Neuronal stem cell (in vitro differentiated cells): ENCODE data around the gene NUP107.
A peak's percentile ranks its signal among the peaks of the same experiment; 100 is the strongest.

ENCODE experiments used
- DNase-seq: peaks from one replicate; pipeline ENCODE4 v3.0.0-alpha.2; 2013; ENCODE audit warnings: low spot score
- H2AFZ ChIP-seq: one replicate; pipeline ENCODE4 v1.6.1; 2013; ENCODE audit warnings: mild to moderate bottlenecking, low read length, inconsistent platforms
- H2AK5ac ChIP-seq: 2 replicates; pipeline ENCODE4 v1.6.1; 2013; ENCODE audit warnings: low read depth, mild to moderate bottlenecking, inconsistent platforms, low read length, moderate library complexity, mixed read lengths
- H2BK120ac ChIP-seq: 2 replicates; pipeline ENCODE4 v1.6.1; 2013; ENCODE audit warnings: low read depth, mild to moderate bottlenecking, inconsistent platforms, low read length, moderate library complexity, mixed read lengths
- H2BK12ac ChIP-seq: one replicate; pipeline ENCODE4 v1.6.1; 2013; ENCODE audit warnings: low read length, inconsistent platforms
- H2BK15ac ChIP-seq: 2 replicates; pipeline ENCODE4 v1.6.1; 2013; ENCODE audit warnings: mild to moderate bottlenecking, low read length, inconsistent platforms, mixed read lengths
- H2BK5ac ChIP-seq: one replicate; pipeline ENCODE4 v1.6.1; 2013; ENCODE audit warnings: inconsistent platforms, mild to moderate bottlenecking, low read length, moderate library complexity
- H3K14ac ChIP-seq: one replicate; pipeline ENCODE4 v1.6.1; 2013; ENCODE audit warnings: low read length, inconsistent platforms
- H3K18ac ChIP-seq: 2 replicates; pipeline ENCODE4 v1.6.1; 2013; ENCODE audit warnings: low read length, inconsistent platforms
- H3K23ac ChIP-seq: 2 replicates; pipeline ENCODE4 v1.6.1; 2013; ENCODE audit warnings: low read depth, mild to moderate bottlenecking, mixed read lengths, low read length, inconsistent platforms; ENCODE audit not compliant: poor library complexity
- H3K27ac ChIP-seq: replicated peaks from 3 replicates; pipeline ENCODE4 v1.5.1; 2013; ENCODE audit warnings: low read length, inconsistent platforms
- H3K27me3 ChIP-seq, 3 experiments: 2 replicates each; pipeline ENCODE4 v1.6.1; 2013; ENCODE audit warnings: low read length in 3 of 3, mild to moderate bottlenecking in 2 of 3, inconsistent platforms in 1 of 3, low read depth in 1 of 3, mixed read lengths in 1 of 3, moderate library complexity in 1 of 3; ENCODE audit not compliant: control insufficient read depth in 3 of 3, insufficient read depth in 3 of 3
- H3K36me3 ChIP-seq, 2 donors: replicated peaks in 1 of 2; 2 replicates each; pipeline ENCODE4 v1.6.1; 2013; ENCODE audit warnings: low read length in 2 of 2; ENCODE audit not compliant: control insufficient read depth in 2 of 2, insufficient read depth in 2 of 2
- H3K4ac ChIP-seq: 2 replicates; pipeline ENCODE4 v1.6.1; 2013; ENCODE audit warnings: inconsistent platforms, mild to moderate bottlenecking, low read length, moderate library complexity
- H3K4me1 ChIP-seq, 2 donors: 1 replicate in 1 of 2; 2 replicates in 1 of 2; pipeline ENCODE4 v1.6.1; 2013; ENCODE audit warnings: low read length in 2 of 2, low read depth in 1 of 2; ENCODE audit not compliant: control insufficient read depth in 2 of 2, insufficient read depth in 1 of 2
- H3K4me2 ChIP-seq: one replicate; pipeline ENCODE4 v1.6.1; 2013; ENCODE audit warnings: mild to moderate bottlenecking, low read length, inconsistent platforms; ENCODE audit not compliant: insufficient read depth, poor library complexity, severe bottlenecking
- H3K4me3 ChIP-seq, 2 donors: 2 replicates each; pipeline ENCODE4 v1.5.1; 2013; ENCODE audit warnings: low read length in 2 of 2, mild to moderate bottlenecking in 2 of 2, inconsistent platforms in 1 of 2, moderate library complexity in 1 of 2
- H3K79me1 ChIP-seq: one replicate; pipeline ENCODE4 v1.6.1; 2013; ENCODE audit warnings: low read depth, mild to moderate bottlenecking, inconsistent platforms, low read length, moderate library complexity
- H3K9ac ChIP-seq: one replicate; pipeline ENCODE4 v1.6.1; 2013; ENCODE audit warnings: mild to moderate bottlenecking, low read depth, low read length, inconsistent platforms; ENCODE audit not compliant: poor library complexity
- H3K9me3 ChIP-seq, 2 donors: replicated peaks in 1 of 2; 2 replicates each; pipeline versions ENCODE3 to v1.6.1; 2013; ENCODE audit warnings: low read length in 2 of 2, mild to moderate bottlenecking in 2 of 2, inconsistent platforms in 1 of 2, low read depth in 1 of 2, mixed read lengths in 1 of 2, moderate library complexity in 1 of 2; ENCODE audit not compliant: control insufficient read depth in 2 of 2, insufficient read depth in 1 of 2
- H4K8ac ChIP-seq: one replicate; pipeline ENCODE4 v1.6.1; 2013; ENCODE audit warnings: low read depth, mild to moderate bottlenecking, inconsistent platforms, low read length, moderate library complexity
- H4K91ac ChIP-seq: one replicate; pipeline ENCODE4 v1.6.1; 2013; ENCODE audit warnings: low read length, low read depth, mild to moderate bottlenecking, inconsistent platforms; ENCODE audit not compliant: poor library complexity
- WGBS, 2 donors: extraction: QIAGEN DNeasy Blood & Tissue Kit; methylation state at CpG; one replicate each; pipeline ENCODE4 v1.1.7; 2013; ENCODE audit warnings: missing lambda C conversion rate in 2 of 2, mixed read lengths in 1 of 2; ENCODE audit not compliant: insufficient read length in 2 of 2, insufficient replicate concordance in 1 of 2; ENCODE audit errors: extremely low coverage in 2 of 2; 5-methylcytosine and 5-hydroxymethylcytosine counted together

The NUP107 gene

DNA sequence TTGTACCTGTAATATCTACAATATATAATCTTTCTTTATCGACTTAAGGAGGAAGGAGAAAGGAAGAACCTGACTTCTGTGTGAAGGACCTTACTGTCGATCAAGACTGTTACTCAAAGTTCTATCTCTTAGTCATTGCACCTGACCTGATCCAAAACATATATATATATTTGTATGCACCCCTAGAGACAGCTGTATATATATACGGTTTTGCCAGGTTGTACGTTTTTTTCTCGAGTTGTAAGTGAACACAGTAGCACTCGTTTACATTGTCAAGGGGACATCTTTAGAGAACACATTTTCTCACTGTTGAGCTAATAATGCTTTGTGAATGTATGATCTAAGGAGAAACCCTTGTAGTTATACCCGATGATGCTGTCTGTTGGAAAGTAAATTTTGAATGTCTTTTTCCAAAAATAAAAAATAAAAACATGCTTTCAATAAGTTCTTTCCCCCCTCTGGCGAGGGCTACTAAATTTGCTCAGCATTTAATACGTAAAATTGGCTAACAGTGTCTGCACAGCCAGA lies 58.7 kb downstream of the NUP107 start:
- H3K27ac ChIP-seq: no peak overlapping the region

DNA sequence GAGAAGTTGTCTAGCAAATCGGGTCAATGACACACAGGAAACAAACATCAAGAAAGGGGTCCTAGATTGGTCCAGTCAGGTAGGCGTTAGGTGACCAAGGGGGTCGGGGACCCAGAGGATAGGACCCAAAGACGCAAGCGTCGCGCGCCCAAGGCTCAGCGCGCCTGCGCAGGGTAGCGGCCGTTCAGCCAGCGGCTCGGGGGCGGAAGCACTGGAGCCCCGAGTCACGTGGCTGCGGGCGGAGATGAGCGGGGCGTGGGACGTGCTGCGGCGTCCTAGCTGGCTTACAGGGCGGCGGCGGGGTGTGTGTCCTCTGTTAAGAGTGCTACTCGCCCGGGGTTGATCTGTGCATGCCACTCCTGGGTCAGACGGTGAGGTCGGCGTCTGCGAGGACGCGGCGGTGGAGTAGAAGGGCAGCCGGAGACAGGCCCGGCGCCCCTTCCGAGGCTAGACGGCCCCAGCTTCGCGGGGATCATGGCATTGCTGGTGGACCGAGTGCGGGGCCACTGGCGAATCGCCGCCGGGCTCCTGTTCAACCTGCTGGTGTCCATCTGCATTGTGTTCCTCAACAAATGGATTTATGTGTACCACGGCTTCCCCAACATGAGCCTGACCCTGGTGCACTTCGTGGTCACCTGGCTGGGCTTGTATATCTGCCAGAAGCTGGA lies 59.3 kb downstream of the NUP107 start, which contains the start of gene SLC35E3:
SLC35E3 (plus strand) TSS at position 273 of the 668 bp plus-strand sequence; CDS start at position 475, 202 bp downstream.
- Histone ChIP-seq H3K9me3 (no peaks in the 10 kb centered on the region), H3K4me1 (peaks cover 3 to 8% of the 10 kb centered on the region in 2 donors), H4K91ac (no peak within 1 kb of the TSS), H3K27me3 (no peaks in the 10 kb centered on the region), H2BK5ac (no peak within 1 kb of the TSS), H2BK15ac (no peak within 1 kb of the TSS), H3K18ac (peak within 1 kb of the TSS; percentile 92), H3K27ac (peak within 1 kb of the TSS; percentile 32), H3K79me1 (no peaks in the 10 kb centered on the region), H3K4me3 (peak within 1 kb of the TSS; percentile 75 to 89), H3K9ac (peak within 1 kb of the TSS; percentile 91), H4K8ac (no peak within 1 kb of the TSS), H2BK12ac (no peak within 1 kb of the TSS), H3K14ac (no peak within 1 kb of the TSS), H3K4me2 (peak within 1 kb of the TSS; percentile 74), H2BK120ac (no peak within 1 kb of the TSS), H2AK5ac (no peak within 1 kb of the TSS), H2AFZ (peak within 1 kb of the TSS; percentile 96), H3K36me3 (peaks cover 2 to 74% of the 10 kb centered on the region in 2 donors), H3K4ac (no peak within 1 kb of the TSS), H3K23ac (peak within 1 kb of the TSS; percentile 96)
- WGBS, 2 donors: no CpG with 5 or more reads among the region's 52 CpGs
- peak; percentile 83 for DNase-seq

More for the DNA sequence above, 58.7 kb downstream of the NUP107 start:
- Histone ChIP-seq H2BK120ac (no peak overlapping the region), H3K23ac (no peak overlapping the region), H3K4ac (no peak overlapping the region), H2AFZ (peak overlapping the region; percentile 96), H4K91ac (no peak overlapping the region), H3K4me1 (peaks cover 3 to 8% of the 10 kb centered on the region in 2 donors), H3K27me3 (no peaks in the 10 kb centered on the region), H3K18ac (no peak overlapping the region), H3K4me3 (peak overlapping the region in 1 of 2 donors; percentile 75), H3K14ac (no peak overlapping the region), H2BK12ac (no peak overlapping the region), H3K9ac (no peak overlapping the region), H2AK5ac (no peak overlapping the region), H2BK15ac (no peak overlapping the region), H3K79me1 (no peaks in the 10 kb centered on the region), H3K9me3 (no peaks in the 10 kb centered on the region), H4K8ac (no peak overlapping the region), H2BK5ac (no peak overlapping the region), H3K4me2 (peak overlapping the region; percentile 74), H3K36me3 (peaks cover 2 to 74% of the 10 kb centered on the region in 2 donors)
- DNase-seq: no peak
- WGBS, 2 donors: no CpG with 5 or more reads among the region's 9 CpGs

DNA sequence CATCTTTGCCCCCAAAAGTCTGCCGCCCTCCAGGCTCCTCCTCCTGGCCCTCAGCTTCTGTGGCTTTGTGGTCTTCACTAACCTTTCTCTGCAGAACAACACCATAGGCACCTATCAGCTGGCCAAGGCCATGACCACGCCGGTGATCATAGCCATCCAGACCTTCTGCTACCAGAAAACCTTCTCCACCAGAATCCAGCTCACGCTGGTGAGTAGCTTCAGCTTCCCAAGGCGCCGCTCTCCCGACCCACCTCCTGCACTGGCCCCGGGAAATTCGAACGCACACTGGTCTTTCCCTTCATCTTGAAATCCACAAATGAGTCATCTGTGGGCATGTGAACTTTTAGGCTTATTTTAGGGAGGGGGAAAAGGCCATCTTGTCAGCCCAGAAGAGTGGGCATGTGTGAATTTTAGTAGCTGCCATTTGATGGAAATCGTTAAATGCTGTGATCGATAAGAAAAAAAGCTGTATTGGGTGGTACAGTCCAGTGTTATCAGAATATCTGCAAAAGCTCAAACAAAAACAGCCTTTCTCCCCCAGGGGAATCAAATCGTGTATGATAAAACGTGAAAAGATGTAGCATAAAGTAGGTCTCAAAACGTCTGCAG lies 59.9 kb downstream of the NUP107 start:
- peak; percentile 11 for DNase-seq
- WGBS, 2 donors: no CpG with 5 or more reads among the region's 15 CpGs
- Histone ChIP-seq H2BK12ac (no peak overlapping the region), H4K8ac (no peak overlapping the region), H3K23ac (peak overlapping the region; percentile 96), H2AFZ (peak overlapping the region; percentile 96), H3K4ac (no peak overlapping the region), H2BK15ac (no peak overlapping the region), H3K9ac (peak overlapping the region; percentile 91), H3K27me3 (no peaks in the 10 kb centered on the region), H3K4me2 (peak overlapping the region; percentile 74), H3K79me1 (no peaks in the 10 kb centered on the region), H3K18ac (peak overlapping the region; percentile 92), H3K4me3 (peak overlapping the region; percentile 75 to 89), H3K36me3 (peaks cover 2 to 71% of the 10 kb centered on the region in 2 donors), H3K4me1 (peaks cover 3 to 8% of the 10 kb centered on the region in 2 donors), H2BK120ac (no peak overlapping the region), H3K14ac (no peak overlapping the region), H3K9me3 (no peaks in the 10 kb centered on the region), H3K27ac (no peak overlapping the region), H4K91ac (no peak overlapping the region), H2BK5ac (no peak overlapping the region), H2AK5ac (no peak overlapping the region)

DNA sequence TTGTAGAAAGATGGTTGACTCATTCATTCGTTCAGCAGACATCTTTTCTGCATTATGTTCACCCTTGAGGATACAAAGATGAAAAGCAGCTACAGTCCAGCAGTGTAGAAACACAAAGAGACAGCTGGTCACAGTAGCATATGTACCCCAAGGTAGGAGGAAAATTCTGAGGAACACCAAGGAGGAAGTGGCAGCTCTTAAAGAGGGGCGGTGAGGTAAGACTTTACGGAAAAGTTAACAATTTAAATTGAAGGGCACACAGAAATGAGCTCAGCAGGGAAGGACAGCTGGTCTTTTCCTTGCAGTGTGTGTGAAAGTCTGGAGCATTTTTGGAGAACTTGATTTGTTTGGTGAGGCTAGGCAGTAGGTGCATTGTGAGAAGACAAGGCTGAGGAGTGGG lies 62.7 kb downstream of the NUP107 start:
- Histone ChIP-seq H3K18ac (no peak overlapping the region), H4K8ac (no peak overlapping the region), H4K91ac (no peak overlapping the region), H2BK12ac (no peak overlapping the region), H3K14ac (no peak overlapping the region), H3K4me1 (peaks cover 3 to 8% of the 10 kb centered on the region in 2 donors), H2AK5ac (no peak overlapping the region), H3K27ac (no peak overlapping the region), H3K4me3 (no peak overlapping the region), H2AFZ (no peak overlapping the region), H2BK120ac (no peak overlapping the region), H3K36me3 (peaks cover 5 to 73% of the 10 kb centered on the region in 2 donors), H3K23ac (no peak overlapping the region), H3K27me3 (no peaks in the 10 kb centered on the region), H2BK15ac (no peak overlapping the region), H3K9me3 (no peaks in the 10 kb centered on the region), H3K9ac (no peak overlapping the region), H3K4me2 (no peak overlapping the region), H3K4ac (no peak overlapping the region), H2BK5ac (no peak overlapping the region), H3K79me1 (no peaks in the 10 kb centered on the region)
- DNase-seq: no peak
- no CpG with 5 or more reads among the region's 3 CpGs for WGBS, 2 donors
